K562 (cell line): ENCODE measurements around the gene KLHL25. TPM values are rescaled to one million over a fixed set of nuclear protein-coding genes. Genes with fewer than 3 reads are reported as not detected.

Experiments used
- ATAC-seq: fragments of 200-7000 bp; cut with Tn5 transposase; 3 replicates; pipeline ENCODE4 v1.9.1; 2020; ENCODE audit warnings: moderate library complexity
- BruUV-seq: library from RNA; stranded (reverse); fragments of 400-500 nt; replicated peaks from 2 replicates; lab custom pipeline; 2021; lab: Mats Ljungman, UMichigan
- CTCF ChIA-PET: fragments of 300-600 bp; formaldehyde crosslinking; extraction: SDS; loops from one replicate; lab custom pipeline; 2021; ENCODE audit warnings: low intra/inter-chr PET ratio; lab: Yijun Ruan, JAX
- POLR2A ChIA-PET: fragments of 300-600, 350-650 bp; sonication (Branson Sonifier 250); formaldehyde crosslinking; extraction: SDS; loops from one replicate; lab custom pipeline; 2021; ENCODE audit warnings: antibody characterized with exemption, inconsistent platforms; lab: Yijun Ruan, JAX
- DNase-seq, 4 experiments: peaks; one replicate each; pipeline versions ENCODE4 v3.0.0 to v3.0.0-alpha.2; 2011 to 2018; ENCODE audit warnings: low spot score in 3 of 4, mixed read lengths in 3 of 4; ENCODE audit errors: extremely low read depth in 1 of 4
- FAIRE-seq: peaks from 2 replicates; lab custom pipeline; 2011; peaks lifted over from hg19 to GRCh38; lab: Jason Lieb, UNC
- H2AFZ ChIP-seq: 2 replicates; pipeline ENCODE4 v1.6.0; 2011; ENCODE audit warnings: low read depth, low read length, control low read depth, inconsistent platforms
- H3K27ac ChIP-seq: fragments of 200-600 bp; 3 replicates; pipeline ENCODE4 v1.8.0; 2011; ENCODE audit warnings: low read depth, mild to moderate bottlenecking, control low read depth, inconsistent platforms, low read length, moderate library complexity, mixed read lengths; ENCODE audit errors: extremely low read depth
- H3K27me3 ChIP-seq, 2 experiments: fragments of 300-600 bp in 1 of 2; 2 replicates in 1 of 2; 3 replicates in 1 of 2; pipeline versions ENCODE4 v1.6.0 to v1.8.0; 2011; ENCODE audit warnings: inconsistent platforms in 2 of 2, low read length in 2 of 2, mild to moderate bottlenecking in 1 of 2, mixed read lengths in 1 of 2, moderate library complexity in 1 of 2; ENCODE audit not compliant: control insufficient read depth in 2 of 2, insufficient read depth in 2 of 2
- H3K36me3 ChIP-seq: fragments of 300-600 bp; 3 replicates; pipeline ENCODE4 v1.8.0; 2011; ENCODE audit warnings: mild to moderate bottlenecking, low read length, inconsistent platforms; ENCODE audit not compliant: control insufficient read depth, insufficient read depth
- H3K4me1 ChIP-seq, 2 experiments: fragments of 200-600 bp in 1 of 2; replicated peaks in 1 of 2; 2 replicates in 1 of 2; 3 replicates in 1 of 2; pipeline versions ENCODE4 v1.5.1 to v1.8.0; 2011; ENCODE audit warnings: inconsistent platforms in 2 of 2, low read length in 2 of 2, mild to moderate bottlenecking in 1 of 2, mixed read lengths in 1 of 2, moderate library complexity in 1 of 2; ENCODE audit not compliant: control insufficient read depth in 2 of 2, insufficient read depth in 2 of 2
- H3K4me2 ChIP-seq: 2 replicates; pipeline ENCODE4 v1.6.1; 2011; ENCODE audit warnings: low read length, control low read depth, inconsistent platforms, mixed read lengths; ENCODE audit not compliant: insufficient read depth
- H3K4me3 ChIP-seq: fragments of 200-600 bp; sonication (generic), shearing (Covaris generic); 2 replicates; pipeline ENCODE4 v1.5.1; 2016; ENCODE audit warnings: control low read depth, inconsistent platforms
- H3K79me2 ChIP-seq: fragments of 200-600 bp; 3 replicates; pipeline ENCODE4 v1.8.0; 2011; ENCODE audit warnings: low read length, inconsistent platforms; ENCODE audit not compliant: control insufficient read depth, insufficient read depth
- H3K9ac ChIP-seq, 2 experiments: 2 replicates each; pipeline versions ENCODE4 v1.6.0 to v1.6.1; 2011; ENCODE audit warnings: low read depth in 2 of 2, low read length in 2 of 2, control low read depth in 1 of 2, inconsistent platforms in 1 of 2, mild to moderate bottlenecking in 1 of 2, mixed read lengths in 1 of 2; ENCODE audit not compliant: insufficient read depth in 1 of 2
- H3K9me1 ChIP-seq: one replicate; pipeline ENCODE4 v1.6.0; 2011; ENCODE audit warnings: inconsistent platforms, mild to moderate bottlenecking, low read length, moderate library complexity; ENCODE audit not compliant: control insufficient read depth, insufficient read depth
- H3K9me3 ChIP-seq: replicated peaks from 2 replicates; pipeline ENCODE4 v1.5.1; 2011; ENCODE audit warnings: low read depth, low read length, inconsistent platforms; ENCODE audit not compliant: control insufficient read depth, insufficient read depth
- H4K20me1 ChIP-seq: replicated peaks from 2 replicates; pipeline ENCODE4 v1.6.1; 2011; ENCODE audit warnings: low read length, inconsistent platforms, mixed read lengths; ENCODE audit not compliant: control insufficient read depth, insufficient read depth
- CBFA2T2 ChIP-seq: fragments of 450-650 bp; conservative IDR thresholded peaks from 2 replicates; pipeline ENCODE4 v1.6.1; 2017; ENCODE audit warnings: mild to moderate bottlenecking
- ESRRA ChIP-seq: fragments of 450-650 bp; IDR thresholded peaks from 2 replicates; pipeline ENCODE4 v1.6.1; 2014; ENCODE audit warnings: low read depth, mild to moderate bottlenecking, moderate library complexity, borderline replicate concordance
- EZH2 ChIP-seq: IDR thresholded peaks from 2 replicates; pipeline ENCODE4 v1.6.1; 2012; ENCODE audit warnings: low read depth, mild to moderate bottlenecking, inconsistent platforms, low read length, borderline replicate concordance
- HDAC8 ChIP-seq: fragments of 450-650 bp; IDR thresholded peaks from 2 replicates; pipeline ENCODE4 v1.6.1; 2016; ENCODE audit warnings: mild to moderate bottlenecking, missing genetic modification characterization, moderate library complexity, missing compliant biosample characterization
- PREB ChIP-seq: sonication (generic); formaldehyde crosslinking; IDR thresholded peaks from 2 replicates; pipeline ENCODE4 v1.8.1; 2023; ENCODE audit warnings: mild to moderate bottlenecking, missing genetic modification reagents
- RAD51 ChIP-seq: fragments of 450-650 bp; IDR thresholded peaks from 2 replicates; pipeline ENCODE4 v1.7.1; 2016; ENCODE audit warnings: low read depth, mild to moderate bottlenecking, borderline replicate concordance
- SIN3B ChIP-seq: fragments of 450-650 bp; IDR thresholded peaks from 2 replicates; pipeline ENCODE4 v1.6.1; 2017; ENCODE audit warnings: low read depth, mild to moderate bottlenecking, moderate library complexity
- SRF ChIP-seq, 2 experiments: fragments of 250-450, 450-650 bp in 1 of 2; sonication (Bioruptor Pico) in 1 of 2; sonication (generic) in 1 of 2; formaldehyde crosslinking; IDR thresholded peaks; 2 replicates each; pipeline versions ENCODE4 v1.5.0 to v1.5.1; 2020 to 2022; ENCODE audit warnings: mild to moderate bottlenecking in 1 of 2, missing genetic modification reagents in 1 of 2
- ZNF324 ChIP-seq: fragments of 250-450 bp; sonication (Bioruptor Pico); IDR thresholded peaks from 2 replicates; pipeline ENCODE4 v1.4.0; 2020; ENCODE audit warnings: mild to moderate bottlenecking
- WGBS: fragments of 100-300 bp; shearing (Covaris generic); methylation state at CpG from one replicate; pipeline ENCODE4 v1.1.6; 2016; ENCODE audit warnings: low coverage, mixed read lengths; ENCODE audit not compliant: insufficient coverage; ENCODE audit errors: missing lambda C conversion rate; 5-methylcytosine and 5-hydroxymethylcytosine counted together
- in situ Hi-C: fragments of 300-500 bp; cut with MboI; formaldehyde crosslinking; loops from 4 replicates; pipeline ENCODE4 v1.15.0; 2018; ENCODE audit warnings: inconsistent platforms, mixed read lengths
- intact Hi-C: fragments of 100-400 bp; cut with micrococcal nuclease; formaldehyde crosslinking; loops from 2 replicates; pipeline ENCODE4 v1.14.2; 2022
- polyA plus RNA-seq, 8 experiments: library from polyadenylated mRNA; depleted of rRNA in 4 of 8; stranded (reverse) in 5 of 8; unstranded in 3 of 8; fragments of >200 nt; fragmentation: Nextera tagmentation in 2 of 8; fragmentation: Illumina TruSeq in 1 of 8; extraction: Ambion mirVana in 2 of 8; extraction: Trizol in 1 of 8; gene quantifications; 2 replicates each; pipeline versions ENCODE4 v1.2.1 to v1.2.3, GENCODE V29; 2011 to 2014; ENCODE audit warnings: inconsistent platforms in 1 of 8, missing spikeins in 1 of 8
- total RNA-seq, 7 experiments: library from RNA; depleted of rRNA in 6 of 7; stranded (reverse); fragments of >200 nt in 6 of 7; fragmentation: Illumina TruSeq in 2 of 7; extraction: Trizol in 2 of 7; gene quantifications; 2 replicates each; pipeline versions ENCODE4 v1.2.1 to v1.2.3, GENCODE V29; 2011 to 2021; ENCODE audit warnings: low replicate concordance in 1 of 7
- TF ChIP-seq, protein P1 (sequence below): fragments of 450-650 bp; formaldehyde crosslinking; conservative IDR thresholded peaks from 2 replicates; pipeline ENCODE4 v1.4.0; 2022; ENCODE audit warnings: mild to moderate bottlenecking, missing genetic modification characterization
- TF ChIP-seq, protein P2 (sequence below): IDR thresholded peaks from 2 replicates; pipeline ENCODE4 v1.6.1; 2016; ENCODE audit warnings: missing genetic modification characterization, missing compliant biosample characterization
- TF ChIP-seq, protein P3 (sequence below): IDR thresholded peaks from 2 replicates; pipeline ENCODE4 v1.6.1; 2011; ENCODE audit warnings: borderline replicate concordance, low read depth, mild to moderate bottlenecking, moderate library complexity, low read length; ENCODE audit not compliant: insufficient read depth, poor library complexity, severe bottlenecking
- TF ChIP-seq, protein P4 (sequence below): fragments of 450-650 bp; IDR thresholded peaks from 2 replicates; pipeline ENCODE4 v1.6.1; 2016

Gene KLHL25
- total and polyA plus RNA-seq, 9 of the 15 experiments (the other 6 are each of a cell fraction or from before 2014, with no cell fraction given) = 0.04 to 0.14 (median 0.10) TPM; not detected in 3

- Histone ChIP-seq H3K79me2 (no peaks in the 10 kb centered on the region), H3K4me3 (no peak overlapping the region), H3K27me3 (peaks cover 7 to 33% of the 10 kb centered on the region in 2 experiments; a peak in 3 of 5 replicates), H3K36me3 (no peaks in the 10 kb centered on the region)
- no peak for FAIRE-seq
- in situ Hi-C loops = no loop called here
- DNase-seq = no peak
- TF ChIP-seq, protein P1, sequence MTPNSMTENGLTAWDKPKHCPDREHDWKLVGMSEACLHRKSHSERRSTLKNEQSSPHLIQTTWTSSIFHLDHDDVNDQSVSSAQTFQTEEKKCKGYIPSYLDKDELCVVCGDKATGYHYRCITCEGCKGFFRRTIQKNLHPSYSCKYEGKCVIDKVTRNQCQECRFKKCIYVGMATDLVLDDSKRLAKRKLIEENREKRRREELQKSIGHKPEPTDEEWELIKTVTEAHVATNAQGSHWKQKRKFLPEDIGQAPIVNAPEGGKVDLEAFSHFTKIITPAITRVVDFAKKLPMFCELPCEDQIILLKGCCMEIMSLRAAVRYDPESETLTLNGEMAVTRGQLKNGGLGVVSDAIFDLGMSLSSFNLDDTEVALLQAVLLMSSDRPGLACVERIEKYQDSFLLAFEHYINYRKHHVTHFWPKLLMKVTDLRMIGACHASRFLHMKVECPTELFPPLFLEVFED (CRISPR knock-in tag) = no peak
- TF ChIP-seq, protein P2, sequence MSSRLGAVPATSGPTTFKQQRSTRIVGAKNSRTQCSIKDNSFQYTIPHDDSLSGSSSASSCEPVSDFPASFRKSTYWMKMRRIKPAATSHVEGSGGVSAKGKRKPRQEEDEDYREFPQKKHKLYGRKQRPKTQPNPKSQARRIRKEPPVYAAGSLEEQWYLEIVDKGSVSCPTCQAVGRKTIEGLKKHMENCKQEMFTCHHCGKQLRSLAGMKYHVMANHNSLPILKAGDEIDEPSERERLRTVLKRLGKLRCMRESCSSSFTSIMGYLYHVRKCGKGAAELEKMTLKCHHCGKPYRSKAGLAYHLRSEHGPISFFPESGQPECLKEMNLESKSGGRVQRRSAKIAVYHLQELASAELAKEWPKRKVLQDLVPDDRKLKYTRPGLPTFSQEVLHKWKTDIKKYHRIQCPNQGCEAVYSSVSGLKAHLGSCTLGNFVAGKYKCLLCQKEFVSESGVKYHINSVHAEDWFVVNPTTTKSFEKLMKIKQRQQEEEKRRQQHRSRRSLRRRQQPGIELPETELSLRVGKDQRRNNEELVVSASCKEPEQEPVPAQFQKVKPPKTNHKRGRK (tag) = no peak
- TF ChIP-seq ESRRA = no peak
- TF ChIP-seq, protein P3, sequence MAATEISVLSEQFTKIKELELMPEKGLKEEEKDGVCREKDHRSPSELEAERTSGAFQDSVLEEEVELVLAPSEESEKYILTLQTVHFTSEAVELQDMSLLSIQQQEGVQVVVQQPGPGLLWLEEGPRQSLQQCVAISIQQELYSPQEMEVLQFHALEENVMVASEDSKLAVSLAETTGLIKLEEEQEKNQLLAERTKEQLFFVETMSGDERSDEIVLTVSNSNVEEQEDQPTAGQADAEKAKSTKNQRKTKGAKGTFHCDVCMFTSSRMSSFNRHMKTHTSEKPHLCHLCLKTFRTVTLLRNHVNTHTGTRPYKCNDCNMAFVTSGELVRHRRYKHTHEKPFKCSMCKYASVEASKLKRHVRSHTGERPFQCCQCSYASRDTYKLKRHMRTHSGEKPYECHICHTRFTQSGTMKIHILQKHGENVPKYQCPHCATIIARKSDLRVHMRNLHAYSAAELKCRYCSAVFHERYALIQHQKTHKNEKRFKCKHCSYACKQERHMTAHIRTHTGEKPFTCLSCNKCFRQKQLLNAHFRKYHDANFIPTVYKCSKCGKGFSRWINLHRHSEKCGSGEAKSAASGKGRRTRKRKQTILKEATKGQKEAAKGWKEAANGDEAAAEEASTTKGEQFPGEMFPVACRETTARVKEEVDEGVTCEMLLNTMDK = no peak
- no peak for TF ChIP-seq RAD51
- no peak for TF ChIP-seq PREB (CRISPR knock-in tag)
- no peak for TF ChIP-seq SIN3B
- TF ChIP-seq CBFA2T2 = no peak
- no peak for TF ChIP-seq HDAC8
- TF ChIP-seq ZNF324 (CRISPR knock-in tag) = no peak
- TF ChIP-seq SRF (CRISPR knock-in tag; IDR thresholded peaks at IDR 0.05) = no peak
- TF ChIP-seq EZH2 = no peak
- TF ChIP-seq, protein P4, sequence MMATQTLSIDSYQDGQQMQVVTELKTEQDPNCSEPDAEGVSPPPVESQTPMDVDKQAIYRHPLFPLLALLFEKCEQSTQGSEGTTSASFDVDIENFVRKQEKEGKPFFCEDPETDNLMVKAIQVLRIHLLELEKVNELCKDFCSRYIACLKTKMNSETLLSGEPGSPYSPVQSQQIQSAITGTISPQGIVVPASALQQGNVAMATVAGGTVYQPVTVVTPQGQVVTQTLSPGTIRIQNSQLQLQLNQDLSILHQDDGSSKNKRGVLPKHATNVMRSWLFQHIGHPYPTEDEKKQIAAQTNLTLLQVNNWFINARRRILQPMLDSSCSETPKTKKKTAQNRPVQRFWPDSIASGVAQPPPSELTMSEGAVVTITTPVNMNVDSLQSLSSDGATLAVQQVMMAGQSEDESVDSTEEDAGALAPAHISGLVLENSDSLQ = no peak
- TF ChIP-seq, all 486 proteins: peak for 0
- Histone ChIP-seq H3K9ac (no peak overlapping the region), H3K9me1 (peaks cover 3% of the 10 kb centered on the region), H3K4me2 (no peak overlapping the region), H3K4me1 (no peaks in the 10 kb centered on the region), H4K20me1 (no peaks in the 10 kb centered on the region; the same call in 1 of the 2 replicates), H3K27ac (no peak overlapping the region), H3K9me3 (no peaks in the 10 kb centered on the region), H2AFZ (no peak overlapping the region)
- 2% methylated on average over 9 of the region's 9 CpGs for WGBS
- intact Hi-C loops = no loop called here
- CTCF ChIA-PET = no interaction called here
- POLR2A ChIA-PET = no interaction called here
- no peak for ATAC-seq
- BruUV-seq = no TSS peak
These were observed 38.2 kb downstream of the KLHL25 start for GRCh38 chr15:85756411-85757072.
